ENCODE measurements around the gene SPECC1. TPM values are rescaled to one million over a fixed set of nuclear protein-coding genes. Genes with fewer than 3 reads are reported as not detected.

Gene SPECC1
- total and polyA plus RNA-seq, 2 donors (not counting 3 experiments of a cell fraction or from before 2014, with no cell fraction given) = 5.3 to 20.4 TPM

DNA sequence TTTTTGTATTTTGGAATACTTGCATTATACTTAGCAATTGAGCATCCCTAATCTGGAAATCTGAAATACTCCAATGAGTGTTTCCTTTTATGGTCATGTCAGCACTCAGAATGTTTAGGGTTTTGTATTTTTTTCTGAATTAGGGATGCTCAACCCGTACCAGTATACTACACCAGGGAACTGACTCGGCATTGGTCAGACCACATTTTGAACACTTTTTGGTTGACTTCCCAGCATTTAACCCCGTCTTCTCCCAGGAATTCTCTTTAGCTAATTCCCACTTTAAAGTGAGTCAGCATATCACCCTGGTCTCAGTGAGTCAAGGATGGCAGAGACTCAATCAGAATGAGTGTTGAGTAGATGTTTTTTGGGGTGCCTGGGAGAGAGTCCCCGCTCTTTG, 177.9 kb downstream of the SPECC1 start:
- DNase-seq (ENCODE audit: low read depth, low spot score) = no peak
- Histone ChIP-seq H4K20me1 (replicated peaks; ENCODE audit: control insufficient read depth, extremely low read depth, insufficient read depth, low read length) (no peaks in the 10 kb centered on the region), H3K9ac (replicated peaks; ENCODE audit: extremely low read depth, insufficient read depth, low read length) (no peak overlapping the region), H3K79me2 (ENCODE audit: control insufficient read depth, insufficient read depth, low read length) (no peaks in the 10 kb centered on the region), H3K27ac (ENCODE audit: insufficient read depth, low read depth, low read length) (no peak overlapping the region), H3K4me3 (replicated peaks in 1 of 3; ENCODE audit: insufficient read depth in 1 of 3, low read depth in 1 of 3, low read length in 3 of 3) (no peak overlapping the region), H3K27me3 (ENCODE audit: control insufficient read depth in 2 of 2, insufficient read depth in 2 of 2, low read length in 2 of 2) (no peaks in the 10 kb centered on the region), H2AFZ (ENCODE audit: low read depth, low read length) (no peak overlapping the region), H3K36me3 (ENCODE audit: control insufficient read depth in 2 of 2, extremely low read depth in 1 of 2, insufficient read depth in 2 of 2, low read length in 2 of 2) (no peaks in the 10 kb centered on the region), H3K4me1 (ENCODE audit: control insufficient read depth, extremely low read depth, insufficient read depth, low read length) (no peaks in the 10 kb centered on the region), H3K4me2 (ENCODE audit: insufficient read depth, low read length) (no peak overlapping the region), H3K9me3 (replicated peaks; ENCODE audit: control insufficient read depth, insufficient read depth, low read length) (no peaks in the 10 kb centered on the region), H3K9me1 (replicated peaks; ENCODE audit: control insufficient read depth, extremely low read depth, insufficient read depth, low read length) (no peaks in the 10 kb centered on the region)
- BruUV-seq (replicated peaks) = no TSS peak
- POLR2A ChIA-PET = no interaction called here
- intact Hi-C loops (cut with micrococcal nuclease) = no loop called here
- CTCF ChIA-PET = no interaction called here
- TF ChIP-seq JUN (IDR thresholded peaks at IDR 0.05; ENCODE audit: borderline replicate concordance, insufficient read depth, insufficient read length, low read depth) (no peak), POLR2AphosphoS5 (IDR thresholded peaks at IDR 0.05; ENCODE audit: insufficient read depth, low read depth, low read length) (no peak), POLR2A (IDR thresholded peaks at IDR 0.05; ENCODE audit: low read depth, low read length) (no peak), GATA2 (IDR thresholded peaks at IDR 0.05; ENCODE audit: insufficient read depth, insufficient read length, low read depth, low read length) (no peak), FOS (IDR thresholded peaks at IDR 0.05; ENCODE audit: borderline replicate concordance, insufficient read depth, low read length) (no peak)
- TF ChIP-seq, protein P1, sequence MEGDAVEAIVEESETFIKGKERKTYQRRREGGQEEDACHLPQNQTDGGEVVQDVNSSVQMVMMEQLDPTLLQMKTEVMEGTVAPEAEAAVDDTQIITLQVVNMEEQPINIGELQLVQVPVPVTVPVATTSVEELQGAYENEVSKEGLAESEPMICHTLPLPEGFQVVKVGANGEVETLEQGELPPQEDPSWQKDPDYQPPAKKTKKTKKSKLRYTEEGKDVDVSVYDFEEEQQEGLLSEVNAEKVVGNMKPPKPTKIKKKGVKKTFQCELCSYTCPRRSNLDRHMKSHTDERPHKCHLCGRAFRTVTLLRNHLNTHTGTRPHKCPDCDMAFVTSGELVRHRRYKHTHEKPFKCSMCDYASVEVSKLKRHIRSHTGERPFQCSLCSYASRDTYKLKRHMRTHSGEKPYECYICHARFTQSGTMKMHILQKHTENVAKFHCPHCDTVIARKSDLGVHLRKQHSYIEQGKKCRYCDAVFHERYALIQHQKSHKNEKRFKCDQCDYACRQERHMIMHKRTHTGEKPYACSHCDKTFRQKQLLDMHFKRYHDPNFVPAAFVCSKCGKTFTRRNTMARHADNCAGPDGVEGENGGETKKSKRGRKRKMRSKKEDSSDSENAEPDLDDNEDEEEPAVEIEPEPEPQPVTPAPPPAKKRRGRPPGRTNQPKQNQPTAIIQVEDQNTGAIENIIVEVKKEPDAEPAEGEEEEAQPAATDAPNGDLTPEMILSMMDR (IDR thresholded peaks at IDR 0.05; ENCODE audit: extremely low read depth in 1 of 2, insufficient read depth in 1 of 2, low read depth in 1 of 2, low read length in 2 of 2) = no peak
- TF ChIP-seq, protein P2, sequence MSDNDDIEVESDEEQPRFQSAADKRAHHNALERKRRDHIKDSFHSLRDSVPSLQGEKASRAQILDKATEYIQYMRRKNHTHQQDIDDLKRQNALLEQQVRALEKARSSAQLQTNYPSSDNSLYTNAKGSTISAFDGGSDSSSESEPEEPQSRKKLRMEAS (IDR thresholded peaks at IDR 0.05; ENCODE audit: insufficient read depth, insufficient read length) = no peak
- dilution Hi-C loops (cut with MboI; ENCODE audit: extremely low pct_ligation_motif_present, low sequenced_read_pairs) = no loop called here
- no peak for FAIRE-seq
